Tibial nerve (tissue), 4 donors: ENCODE data around the gene NDRG2.

Source experiments
- EP300 ChIP-seq, 2 donors: sonication (generic); formaldehyde crosslinking; IDR thresholded peaks; one replicate each; pipeline ENCODE4 v1.6.1; 2017; ENCODE audit warnings: antibody characterized with exemption in 2 of 2, mild to moderate bottlenecking in 1 of 2
- POLR2A ChIP-seq, 2 donors: fragments of 450-650 bp; IDR thresholded peaks; one replicate each; pipeline ENCODE4 v1.6.1; 2017; ENCODE audit warnings: antibody characterized with exemption in 2 of 2, mild to moderate bottlenecking in 2 of 2, moderate library complexity in 2 of 2
- TF ChIP-seq, protein P1 (sequence below), 5 experiments: fragments of 200-600 bp in 3 of 5; fragments of 450-650 bp in 2 of 5; sonication (generic) in 3 of 5; IDR thresholded peaks; one replicate each; pipeline ENCODE4 v1.5.1; 2016 to 2019; ENCODE audit warnings: antibody characterized with exemption in 5 of 5, mild to moderate bottlenecking in 3 of 5, moderate library complexity in 2 of 5

DNA sequence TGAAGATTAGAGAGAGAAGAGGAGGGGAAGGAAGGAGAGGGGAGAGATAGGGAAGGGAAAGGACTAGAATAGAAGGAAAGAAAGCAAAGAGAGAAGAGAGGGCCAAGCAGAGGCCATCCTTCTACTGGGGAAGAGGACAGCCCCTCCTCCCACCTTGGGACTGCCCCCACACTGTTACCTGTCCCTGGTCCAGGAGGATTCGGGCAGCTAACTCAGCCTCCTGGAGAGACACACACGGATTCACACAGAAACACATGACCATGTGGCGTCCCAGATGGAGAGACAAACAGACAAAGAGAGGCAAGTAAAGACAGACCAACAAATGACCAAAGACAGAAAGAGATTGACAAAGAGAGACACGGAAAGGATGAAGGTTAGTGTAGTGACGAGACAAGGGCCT is 2.2 kb downstream of the NDRG2 start:
- TF ChIP-seq POLR2A (IDR thresholded peaks at IDR 0.05) (no peak), EP300 (IDR thresholded peaks at IDR 0.05) (no peak)
- TF ChIP-seq, protein P1, sequence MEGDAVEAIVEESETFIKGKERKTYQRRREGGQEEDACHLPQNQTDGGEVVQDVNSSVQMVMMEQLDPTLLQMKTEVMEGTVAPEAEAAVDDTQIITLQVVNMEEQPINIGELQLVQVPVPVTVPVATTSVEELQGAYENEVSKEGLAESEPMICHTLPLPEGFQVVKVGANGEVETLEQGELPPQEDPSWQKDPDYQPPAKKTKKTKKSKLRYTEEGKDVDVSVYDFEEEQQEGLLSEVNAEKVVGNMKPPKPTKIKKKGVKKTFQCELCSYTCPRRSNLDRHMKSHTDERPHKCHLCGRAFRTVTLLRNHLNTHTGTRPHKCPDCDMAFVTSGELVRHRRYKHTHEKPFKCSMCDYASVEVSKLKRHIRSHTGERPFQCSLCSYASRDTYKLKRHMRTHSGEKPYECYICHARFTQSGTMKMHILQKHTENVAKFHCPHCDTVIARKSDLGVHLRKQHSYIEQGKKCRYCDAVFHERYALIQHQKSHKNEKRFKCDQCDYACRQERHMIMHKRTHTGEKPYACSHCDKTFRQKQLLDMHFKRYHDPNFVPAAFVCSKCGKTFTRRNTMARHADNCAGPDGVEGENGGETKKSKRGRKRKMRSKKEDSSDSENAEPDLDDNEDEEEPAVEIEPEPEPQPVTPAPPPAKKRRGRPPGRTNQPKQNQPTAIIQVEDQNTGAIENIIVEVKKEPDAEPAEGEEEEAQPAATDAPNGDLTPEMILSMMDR (IDR thresholded peaks at IDR 0.05): no peak
